Activated T-helper 2 cell treated with anti-CD3 and anti-CD28 coated beads, Interferon-gamma antibody, Interleukin-2, Interleukin-4, amounts not matched to agents 10 μg/mL and 5 μg/mL and 100 μg/mL, durations not matched to agents 14 hours and 24 hours and 36 hours (primary cell): ENCODE results near the gene NCKAP5. TPM values are rescaled to one million over a fixed set of nuclear protein-coding genes. Genes with fewer than 3 reads are reported as not detected.

ENCODE experiments used
- DNase-seq: peaks from one replicate; pipeline ENCODE4 v3.0.0; 2021; ENCODE audit warnings: low spot score
- H3K27ac Mint-ChIP-seq: one replicate; pipeline ENCODE4 v1.8.0; 2021; ENCODE audit warnings: mixed read lengths
- H3K27me3 Mint-ChIP-seq: one replicate; pipeline ENCODE4 v1.8.0; 2021; ENCODE audit warnings: low read depth, mixed read lengths
- H3K36me3 Mint-ChIP-seq: one replicate; pipeline ENCODE4 v1.8.0; 2021; ENCODE audit warnings: low read depth, mixed read lengths
- H3K4me1 Mint-ChIP-seq: one replicate; pipeline ENCODE4 v1.8.0; 2021; ENCODE audit warnings: low read depth, mixed read lengths
- H3K4me3 Mint-ChIP-seq: one replicate; pipeline ENCODE4 v1.8.0; 2021; ENCODE audit warnings: low read depth, mild to moderate bottlenecking, moderate library complexity, mixed read lengths
- H3K9me3 Mint-ChIP-seq: one replicate; pipeline ENCODE4 v1.8.0; 2021; ENCODE audit warnings: mixed read lengths
- intact Hi-C: fragments of 100-400 bp; cut with micrococcal nuclease; formaldehyde crosslinking; loops from one replicate; pipeline ENCODE4 v1.15.1; 2023
- total RNA-seq: library from RNA; stranded (reverse); gene quantifications from 2 replicates; pipeline ENCODE4 v1.2.3, GENCODE V29; 2022

Gene NCKAP5
- total RNA-seq, 1 donor from 2014 or later: not detected

DNA sequence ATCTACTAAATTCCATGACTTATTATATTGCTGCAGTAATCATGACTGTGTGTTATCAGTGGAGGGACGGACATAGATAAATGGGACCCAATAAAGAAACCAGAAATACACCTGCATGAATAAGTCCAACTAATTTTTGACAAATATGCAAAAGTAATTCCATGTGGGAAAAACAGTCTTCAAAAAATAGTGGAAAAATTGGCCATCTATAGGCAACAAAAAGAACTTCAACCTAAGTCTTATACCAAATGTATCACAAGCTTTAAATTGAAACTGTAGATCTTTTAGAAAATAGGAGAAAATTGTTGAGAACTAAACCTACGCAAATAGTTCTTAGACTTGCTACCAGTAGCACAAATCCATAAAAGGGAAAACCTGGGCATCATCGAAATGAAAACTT, 376.2 kb downstream of the NCKAP5 start:
- peaks cover 7% of the 10 kb centered on the region for H3K9me3 Mint-ChIP-seq
- no peak overlapping the region for H3K4me3 Mint-ChIP-seq
- no peaks in the 10 kb centered on the region for H3K27me3 Mint-ChIP-seq
- H3K36me3 Mint-ChIP-seq: no peaks in the 10 kb centered on the region
- no peak for DNase-seq
- H3K4me1 Mint-ChIP-seq: no peaks in the 10 kb centered on the region
- intact Hi-C loops: no loop called here
- no peak overlapping the region for H3K27ac Mint-ChIP-seq

DNA sequence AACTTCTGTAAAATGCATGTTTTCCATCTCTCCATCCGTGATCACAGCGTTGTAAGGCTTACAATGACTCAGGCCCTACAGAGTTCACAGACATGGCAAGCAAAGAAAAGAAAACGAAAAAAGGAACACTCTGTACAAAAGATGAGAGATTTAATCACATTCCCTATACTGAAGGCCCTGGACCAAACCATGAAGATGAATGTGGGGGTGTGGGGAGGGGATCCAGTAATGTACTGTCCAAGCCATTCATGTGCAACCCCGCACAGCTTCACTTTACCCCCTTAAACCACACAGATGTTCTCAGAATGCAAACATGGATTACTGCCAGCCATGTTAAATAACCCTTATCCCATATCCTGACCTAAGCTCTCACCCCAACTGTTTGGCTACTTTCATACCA, 391.1 kb downstream of the NCKAP5 start:
- no peak for DNase-seq
- H3K36me3 Mint-ChIP-seq: no peaks in the 10 kb centered on the region
- no peaks in the 10 kb centered on the region for H3K9me3 Mint-ChIP-seq
- no peaks in the 10 kb centered on the region for H3K27me3 Mint-ChIP-seq
- H3K27ac Mint-ChIP-seq: no peak overlapping the region
- H3K4me3 Mint-ChIP-seq: no peak overlapping the region
- H3K4me1 Mint-ChIP-seq: no peaks in the 10 kb centered on the region
- intact Hi-C loops: loop anchor here (10.0 kb wide), 1 partner anchor 502 kb away; the partner anchor contains the start of gene LYPD1

DNA sequence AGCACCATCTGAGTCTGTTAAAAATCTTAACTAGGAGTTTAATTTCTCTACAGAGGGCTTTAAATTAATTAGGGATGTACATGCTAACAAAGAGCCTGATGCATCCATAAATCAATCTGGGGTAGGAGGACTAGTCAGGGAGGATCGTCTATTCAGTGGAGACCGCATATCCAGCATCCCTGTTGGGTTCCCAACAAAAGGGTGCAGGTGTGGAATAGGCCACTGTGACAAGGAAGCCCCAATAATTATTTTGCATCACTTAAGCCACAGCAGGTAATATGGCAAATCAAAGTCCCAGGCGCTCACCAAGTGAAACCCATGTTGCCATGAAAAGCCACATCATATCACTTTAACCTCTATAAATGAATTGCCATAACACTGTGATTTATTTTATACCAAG, 392.3 kb downstream of the NCKAP5 start:
- H3K4me3 Mint-ChIP-seq: no peak overlapping the region
- DNase-seq: no peak
- no peaks in the 10 kb centered on the region for H3K4me1 Mint-ChIP-seq
- no peak overlapping the region for H3K27ac Mint-ChIP-seq
- no peaks in the 10 kb centered on the region for H3K27me3 Mint-ChIP-seq
- no peaks in the 10 kb centered on the region for H3K36me3 Mint-ChIP-seq
- intact Hi-C loops: loop anchor here (10.0 kb wide), 1 partner anchor 501 kb away; the partner anchor contains the start of gene LYPD1
- H3K9me3 Mint-ChIP-seq: no peaks in the 10 kb centered on the region

DNA sequence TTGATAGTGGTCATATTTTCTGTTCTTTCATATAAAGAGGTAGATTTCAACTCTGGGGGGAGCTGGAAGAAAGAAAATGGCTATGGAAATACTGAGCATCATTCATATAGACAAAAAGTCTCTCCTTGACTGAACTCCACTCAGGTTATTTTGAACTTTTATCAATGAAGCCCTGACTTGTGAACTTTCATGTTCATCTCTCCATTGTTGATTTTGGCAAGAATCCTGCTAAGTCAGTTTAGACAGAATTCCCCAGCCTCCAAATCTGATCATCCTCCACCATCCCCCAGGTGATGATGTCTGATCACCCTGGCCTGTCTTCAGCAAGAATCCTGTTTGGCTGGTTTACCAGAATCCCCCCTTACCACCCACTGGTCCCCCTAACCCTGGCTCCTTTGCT, 395.0 kb downstream of the NCKAP5 start:
- Mint-ChIP-seq H3K27me3 (no peaks in the 10 kb centered on the region), H3K4me1 (no peaks in the 10 kb centered on the region), H3K9me3 (no peaks in the 10 kb centered on the region), H3K27ac (no peak overlapping the region), H3K4me3 (no peak overlapping the region), H3K36me3 (no peaks in the 10 kb centered on the region)
- no peak for DNase-seq
- intact Hi-C loops: loop anchor here (10.0 kb wide), 1 partner anchor 498 kb away; the partner anchor contains the start of gene LYPD1

DNA sequence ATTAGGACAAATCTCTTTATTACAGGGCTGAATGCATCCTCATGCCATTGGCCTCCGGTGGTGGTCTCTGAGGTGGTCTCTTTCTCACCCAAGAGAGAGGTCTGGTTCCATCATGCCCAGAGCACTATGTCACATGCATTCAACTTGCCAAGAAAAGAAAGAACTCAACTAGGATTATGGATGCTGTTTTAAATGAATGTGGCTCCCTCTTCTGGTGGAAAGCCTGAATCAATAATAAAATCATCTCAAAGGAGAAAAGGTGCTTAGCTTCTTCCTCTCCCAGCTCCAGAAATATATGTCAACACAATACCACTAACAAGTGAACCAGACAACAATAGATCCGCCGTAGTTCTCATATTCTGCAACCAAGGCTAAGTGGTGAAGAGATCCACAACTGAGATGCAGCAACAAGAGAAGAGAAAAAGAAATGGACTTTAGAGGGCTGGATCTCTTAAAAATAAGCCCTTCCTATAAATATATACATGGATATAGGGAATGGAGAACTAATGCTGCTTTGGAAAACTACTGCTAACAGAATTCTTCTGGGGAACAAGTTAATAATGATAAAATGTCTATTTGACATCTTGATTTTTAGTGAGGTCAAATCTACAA, 396.8 kb downstream of the NCKAP5 start:
- H3K9me3 Mint-ChIP-seq: no peaks in the 10 kb centered on the region
- no peak overlapping the region for H3K27ac Mint-ChIP-seq
- no peaks in the 10 kb centered on the region for H3K27me3 Mint-ChIP-seq
- H3K4me1 Mint-ChIP-seq: no peaks in the 10 kb centered on the region
- H3K36me3 Mint-ChIP-seq: no peaks in the 10 kb centered on the region
- no peak overlapping the region for H3K4me3 Mint-ChIP-seq
- intact Hi-C loops: loop anchor here (2.0 to 10.0 kb wide), 2 partner anchors 497 to 625 kb away; partner anchors contain the start of gene LYPD1
- DNase-seq: no peak

DNA sequence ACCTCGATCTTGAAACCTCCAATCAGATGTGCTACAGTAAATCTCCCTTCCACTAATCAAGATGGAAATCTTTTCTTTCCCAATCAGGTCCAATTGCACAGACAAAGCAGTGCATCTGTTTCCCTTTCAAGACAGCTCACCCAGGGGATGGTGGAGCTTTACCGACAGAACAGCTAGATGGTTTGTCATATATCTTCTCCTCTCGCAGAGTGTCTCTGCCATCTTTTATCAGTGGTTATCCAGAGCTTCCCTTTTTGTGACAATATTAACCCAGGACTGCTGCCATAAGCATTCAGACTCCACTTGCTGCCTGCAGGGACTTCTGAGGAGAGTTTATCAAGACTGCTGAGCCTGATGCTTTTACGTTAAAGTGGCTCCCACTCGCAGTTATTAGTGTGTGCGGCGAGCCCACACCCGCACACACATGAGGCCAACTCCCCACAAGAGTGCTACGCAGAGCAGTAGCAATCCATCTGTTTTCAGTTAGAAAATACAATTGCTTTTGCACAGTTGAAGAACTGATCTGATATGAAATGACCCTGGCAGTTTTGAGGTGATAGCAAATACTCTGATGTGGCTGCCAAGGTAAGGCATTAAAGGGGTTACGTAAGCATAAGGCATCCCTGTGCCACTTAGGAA, 398.9 kb downstream of the NCKAP5 start:
- no peak overlapping the region for H3K4me3 Mint-ChIP-seq

DNA sequence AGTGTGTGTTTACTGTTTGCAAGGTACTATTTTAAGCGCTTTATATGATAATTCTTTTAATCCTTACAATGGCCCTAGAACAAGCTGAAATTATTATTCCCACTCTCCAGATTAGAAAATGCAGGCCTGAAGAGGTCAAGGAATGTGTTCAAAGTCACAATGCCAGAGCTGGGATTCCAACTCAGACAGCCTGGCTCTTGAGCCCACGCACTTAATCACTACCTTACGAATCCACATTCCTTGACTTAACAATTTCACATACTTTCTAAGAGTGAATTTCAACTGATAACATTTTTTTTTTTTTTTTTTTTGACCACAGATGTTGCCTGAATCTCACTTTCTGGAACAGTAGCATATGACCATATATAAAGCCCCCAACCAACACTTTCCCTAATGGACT, 400.3 kb downstream of the NCKAP5 start:
- H3K36me3 Mint-ChIP-seq: no peaks in the 10 kb centered on the region
- intact Hi-C loops: no loop called here
- no peak for DNase-seq
- H3K4me3 Mint-ChIP-seq: no peak overlapping the region
- H3K9me3 Mint-ChIP-seq: no peaks in the 10 kb centered on the region
- no peaks in the 10 kb centered on the region for H3K27me3 Mint-ChIP-seq
- H3K4me1 Mint-ChIP-seq: no peaks in the 10 kb centered on the region
- no peak overlapping the region for H3K27ac Mint-ChIP-seq

More for the DNA sequence above, 398.9 kb downstream of the NCKAP5 start:
- H3K36me3 Mint-ChIP-seq: no peaks in the 10 kb centered on the region
- H3K27me3 Mint-ChIP-seq: no peaks in the 10 kb centered on the region
- H3K9me3 Mint-ChIP-seq: no peaks in the 10 kb centered on the region
- H3K27ac Mint-ChIP-seq: no peak overlapping the region
- no peaks in the 10 kb centered on the region for H3K4me1 Mint-ChIP-seq
- no peak for DNase-seq
- intact Hi-C loops: no loop called here

DNA sequence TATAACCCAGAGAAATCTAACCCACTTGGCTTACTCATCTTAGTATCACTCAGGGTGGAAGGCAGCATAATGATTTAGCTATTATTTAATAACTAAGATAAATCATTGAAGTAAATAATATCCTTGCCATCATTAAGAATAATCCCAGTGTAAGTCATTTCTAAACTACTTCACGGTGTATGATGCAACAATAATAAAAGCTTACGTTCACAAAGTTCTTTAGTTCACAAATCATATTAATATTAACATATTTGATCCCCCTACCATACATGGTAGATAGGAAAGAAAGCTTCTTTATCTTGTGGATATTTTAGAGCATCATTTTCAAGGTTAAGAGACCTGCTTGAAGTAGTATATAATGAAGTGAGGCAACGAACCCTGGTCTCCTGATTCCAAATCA, 401.0 kb downstream of the NCKAP5 start:
- no peaks in the 10 kb centered on the region for H3K36me3 Mint-ChIP-seq
- H3K27ac Mint-ChIP-seq: no peak overlapping the region
- no peak for DNase-seq
- no peak overlapping the region for H3K4me3 Mint-ChIP-seq
- H3K27me3 Mint-ChIP-seq: no peaks in the 10 kb centered on the region
- H3K9me3 Mint-ChIP-seq: no peaks in the 10 kb centered on the region
- H3K4me1 Mint-ChIP-seq: no peaks in the 10 kb centered on the region
- intact Hi-C loops: no loop called here

DNA sequence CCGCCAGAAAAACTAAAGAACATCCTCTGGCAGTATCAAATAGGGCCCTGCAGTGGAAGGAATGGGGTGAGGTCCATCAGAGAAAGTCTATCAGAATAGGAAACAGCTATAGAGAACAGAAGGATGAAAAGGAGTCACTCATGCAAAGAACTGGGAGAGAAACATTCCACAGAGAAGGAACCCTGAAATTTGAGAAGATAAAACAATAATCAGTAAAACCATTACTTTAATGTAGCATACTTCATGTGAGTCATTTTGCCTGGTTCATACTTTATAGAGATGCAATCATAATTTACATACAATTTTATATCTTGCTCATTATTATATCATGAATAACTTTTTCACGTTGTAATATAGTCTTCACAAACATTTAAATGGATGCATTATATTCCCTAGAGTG, 402.2 kb downstream of the NCKAP5 start:
- DNase-seq: no peak
- intact Hi-C loops: no loop called here
- Mint-ChIP-seq H3K4me1 (no peaks in the 10 kb centered on the region), H3K27ac (no peak overlapping the region), H3K27me3 (no peaks in the 10 kb centered on the region), H3K36me3 (no peaks in the 10 kb centered on the region), H3K9me3 (no peaks in the 10 kb centered on the region), H3K4me3 (no peak overlapping the region)

DNA sequence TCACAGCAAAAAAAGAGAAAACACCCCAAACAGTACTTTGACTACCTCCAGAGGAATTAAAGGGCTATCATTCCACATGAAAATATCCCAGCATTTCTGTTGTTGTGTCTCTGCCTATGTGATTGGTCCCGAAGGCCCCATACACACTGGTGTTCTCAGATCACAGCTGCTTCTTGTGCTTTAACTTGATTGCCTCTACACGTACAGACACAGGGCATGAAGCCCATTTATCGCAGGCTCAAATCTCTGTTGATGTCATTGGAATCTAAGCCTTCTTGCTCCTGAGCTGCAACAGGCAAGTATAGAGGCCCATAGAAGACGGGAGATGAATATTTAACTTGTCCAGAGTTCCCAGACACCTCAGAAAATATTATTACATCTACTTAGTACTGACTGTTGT, 405.2 kb downstream of the NCKAP5 start:
- Mint-ChIP-seq H3K4me3 (no peak overlapping the region), H3K36me3 (no peaks in the 10 kb centered on the region)
- intact Hi-C loops: no loop called here

DNA sequence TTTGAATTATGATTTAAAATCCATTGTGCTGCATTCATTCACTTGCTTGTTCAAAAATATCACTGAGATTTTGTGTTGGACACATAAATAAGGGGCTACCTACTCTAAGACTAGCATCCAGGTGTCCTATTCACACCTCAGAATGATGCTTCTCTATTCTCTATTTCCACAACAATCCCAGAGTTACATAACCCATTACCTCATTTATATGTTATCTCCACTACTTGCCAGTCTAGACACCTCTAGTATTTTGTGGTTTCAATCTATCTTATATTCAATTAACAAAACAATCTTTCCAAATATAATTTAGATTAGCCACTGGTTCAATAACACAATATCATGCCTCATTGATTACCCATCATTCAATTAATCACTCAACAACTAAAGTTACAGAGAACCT, 409.8 kb downstream of the NCKAP5 start:
- H3K27ac Mint-ChIP-seq: no peak overlapping the region
- H3K36me3 Mint-ChIP-seq: no peaks in the 10 kb centered on the region
- no peaks in the 10 kb centered on the region for H3K27me3 Mint-ChIP-seq
- intact Hi-C loops: no loop called here
- H3K4me3 Mint-ChIP-seq: no peak overlapping the region
- no peaks in the 10 kb centered on the region for H3K9me3 Mint-ChIP-seq
- no peak for DNase-seq
- no peaks in the 10 kb centered on the region for H3K4me1 Mint-ChIP-seq

More for the DNA sequence above, 405.2 kb downstream of the NCKAP5 start:
- DNase-seq: no peak
- no peaks in the 10 kb centered on the region for H3K9me3 Mint-ChIP-seq
- no peaks in the 10 kb centered on the region for H3K27me3 Mint-ChIP-seq
- H3K27ac Mint-ChIP-seq: no peak overlapping the region
- no peaks in the 10 kb centered on the region for H3K4me1 Mint-ChIP-seq

DNA sequence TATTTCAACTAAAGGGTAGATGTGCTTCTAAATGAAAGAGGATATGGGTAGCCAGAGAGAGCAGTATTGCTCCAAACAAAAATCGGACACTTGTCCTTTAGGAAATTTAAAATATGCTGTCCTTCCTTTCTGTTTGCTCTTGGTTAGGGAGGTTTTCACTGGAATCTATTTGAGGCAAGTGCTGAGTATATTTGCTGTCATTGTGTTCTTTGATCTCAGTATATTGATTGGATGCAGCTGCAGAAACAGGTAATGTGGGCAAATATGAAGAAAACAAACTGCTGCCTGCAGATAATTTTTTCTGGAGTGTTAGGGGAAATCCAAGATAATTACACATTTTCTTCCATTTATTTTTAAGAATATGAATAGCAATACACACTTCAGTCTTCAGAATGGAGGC, 410.2 kb downstream of the NCKAP5 start:
- H3K9me3 Mint-ChIP-seq: no peaks in the 10 kb centered on the region
- H3K27ac Mint-ChIP-seq: no peak overlapping the region
- H3K27me3 Mint-ChIP-seq: no peaks in the 10 kb centered on the region
- no peaks in the 10 kb centered on the region for H3K4me1 Mint-ChIP-seq
- no peak overlapping the region for H3K4me3 Mint-ChIP-seq
- no peak for DNase-seq
- intact Hi-C loops: no loop called here
- no peaks in the 10 kb centered on the region for H3K36me3 Mint-ChIP-seq

DNA sequence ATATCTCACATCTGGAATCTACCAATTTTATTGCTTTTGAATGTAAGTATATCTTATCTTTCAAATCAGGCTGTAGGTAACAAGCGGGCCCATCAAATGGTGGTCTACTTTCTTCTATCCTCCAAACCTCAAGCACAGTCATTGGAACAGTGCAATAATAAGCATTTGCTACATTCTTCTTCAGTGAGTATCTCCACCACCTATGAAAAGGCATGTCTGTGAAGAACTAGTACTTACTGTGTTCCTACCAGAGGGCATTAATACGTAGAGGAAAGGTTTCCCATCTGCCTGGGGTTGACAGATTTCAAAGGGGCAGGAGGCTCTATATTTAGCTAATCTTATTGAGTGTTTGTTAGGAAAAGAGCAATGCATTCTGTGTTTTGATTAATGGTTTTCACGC, 411.1 kb downstream of the NCKAP5 start:
- Mint-ChIP-seq H3K4me1 (no peaks in the 10 kb centered on the region), H3K9me3 (no peaks in the 10 kb centered on the region), H3K36me3 (no peaks in the 10 kb centered on the region), H3K27ac (no peak overlapping the region), H3K27me3 (no peaks in the 10 kb centered on the region), H3K4me3 (no peak overlapping the region)
- DNase-seq: no peak
- intact Hi-C loops: no loop called here
